Cardiac muscle cell (in vitro differentiated cells and primary cell): ENCODE measurements around the gene TMTC1. TPM values are rescaled to one million over a fixed set of nuclear protein-coding genes. Genes with fewer than 3 reads are reported as not detected.

ENCODE experiments used
- DNase-seq, 2 donors: peaks; one replicate each; pipeline versions ENCODE4 v3.0.0 to v3.0.0-alpha.2; 2010 to 2017; ENCODE audit warnings: low read depth in 1 of 2, low spot score in 1 of 2
- H3K27ac ChIP-seq: fragments of 200-600 bp; sonication (generic); 2 replicates; pipeline ENCODE4 v1.5.1; 2016
- H3K27me3 ChIP-seq: fragments of 200-600 bp; sonication (generic); 2 replicates; pipeline ENCODE4 v1.6.0; 2016; ENCODE audit warnings: control low read depth
- H3K36me3 ChIP-seq: fragments of 200-600 bp; sonication (generic); 2 replicates; pipeline ENCODE4 v1.5.1; 2016; ENCODE audit warnings: control low read depth
- H3K4me1 ChIP-seq: fragments of 200-600 bp; sonication (generic); 2 replicates; pipeline ENCODE4 v1.8.1; 2017; ENCODE audit warnings: low read depth, mild to moderate bottlenecking, mixed run types
- H3K4me3 ChIP-seq: fragments of 200-600 bp; sonication (generic); 2 replicates; pipeline ENCODE4 v1.5.1; 2016; ENCODE audit warnings: mild to moderate bottlenecking
- H3K9me3 ChIP-seq: fragments of 200-600 bp; sonication (generic); 2 replicates; pipeline ENCODE4 v1.5.1; 2017; ENCODE audit warnings: low read depth, mild to moderate bottlenecking, control low read depth
- polyA plus RNA-seq: library from polyadenylated mRNA; unstranded; fragments of >200 nt; fragmentation: Nextera tagmentation; extraction: Ambion mirVana; gene quantifications from 2 replicates; pipeline ENCODE4 v1.2.1, GENCODE V29; 2016
- total RNA-seq: library from RNA; depleted of rRNA; stranded (reverse); fragments of >200 nt; gene quantifications from 2 replicates; pipeline ENCODE4 v1.2.3, GENCODE V29; 2016
- TF ChIP-seq, protein P1 (sequence below): IDR thresholded peaks from 2 replicates; pipeline ENCODE4 v1.5.1; 2012; ENCODE audit warnings: low read depth, mild to moderate bottlenecking, low read length

TMTC1 gene
- total and polyA plus RNA-seq, 2 experiments from 2014 or later = 16.0 to 25.3 TPM

- Histone ChIP-seq H3K36me3 (no peaks in the 10 kb centered on the region), H3K4me1 (no peaks in the 10 kb centered on the region), H3K9me3 (no peaks in the 10 kb centered on the region), H3K27me3 (no peaks in the 10 kb centered on the region), H3K4me3 (no peak overlapping the region), H3K27ac (no peak overlapping the region)
- no peak for DNase-seq
- TF ChIP-seq, protein P1, sequence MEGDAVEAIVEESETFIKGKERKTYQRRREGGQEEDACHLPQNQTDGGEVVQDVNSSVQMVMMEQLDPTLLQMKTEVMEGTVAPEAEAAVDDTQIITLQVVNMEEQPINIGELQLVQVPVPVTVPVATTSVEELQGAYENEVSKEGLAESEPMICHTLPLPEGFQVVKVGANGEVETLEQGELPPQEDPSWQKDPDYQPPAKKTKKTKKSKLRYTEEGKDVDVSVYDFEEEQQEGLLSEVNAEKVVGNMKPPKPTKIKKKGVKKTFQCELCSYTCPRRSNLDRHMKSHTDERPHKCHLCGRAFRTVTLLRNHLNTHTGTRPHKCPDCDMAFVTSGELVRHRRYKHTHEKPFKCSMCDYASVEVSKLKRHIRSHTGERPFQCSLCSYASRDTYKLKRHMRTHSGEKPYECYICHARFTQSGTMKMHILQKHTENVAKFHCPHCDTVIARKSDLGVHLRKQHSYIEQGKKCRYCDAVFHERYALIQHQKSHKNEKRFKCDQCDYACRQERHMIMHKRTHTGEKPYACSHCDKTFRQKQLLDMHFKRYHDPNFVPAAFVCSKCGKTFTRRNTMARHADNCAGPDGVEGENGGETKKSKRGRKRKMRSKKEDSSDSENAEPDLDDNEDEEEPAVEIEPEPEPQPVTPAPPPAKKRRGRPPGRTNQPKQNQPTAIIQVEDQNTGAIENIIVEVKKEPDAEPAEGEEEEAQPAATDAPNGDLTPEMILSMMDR = no peak
Measured at GRCh38 chr12:29509503-29509902, 274.2 kb downstream of the TMTC1 start.

- no peaks in the 10 kb centered on the region for H3K9me3 ChIP-seq
- H3K36me3 ChIP-seq = no peaks in the 10 kb centered on the region
- H3K27me3 ChIP-seq = no peaks in the 10 kb centered on the region
- TF ChIP-seq, protein P1 = no peak
- H3K4me1 ChIP-seq = no peaks in the 10 kb centered on the region
- no peak overlapping the region for H3K4me3 ChIP-seq
- H3K27ac ChIP-seq = no peak overlapping the region
- DNase-seq = no peak
Measured at GRCh38 chr12:29508949-29509348, 274.8 kb downstream of the TMTC1 start.

GRCh38 chr12:29505122-29505521 is 278.6 kb downstream of the TMTC1 start:
- Histone ChIP-seq H3K27ac (no peak overlapping the region), H3K36me3 (no peaks in the 10 kb centered on the region), H3K4me1 (no peaks in the 10 kb centered on the region), H3K27me3 (no peaks in the 10 kb centered on the region), H3K9me3 (no peaks in the 10 kb centered on the region), H3K4me3 (no peak overlapping the region)
- TF ChIP-seq, protein P1 = no peak
- DNase-seq = peak in 1 of 2 donors; percentile 10

DNA sequence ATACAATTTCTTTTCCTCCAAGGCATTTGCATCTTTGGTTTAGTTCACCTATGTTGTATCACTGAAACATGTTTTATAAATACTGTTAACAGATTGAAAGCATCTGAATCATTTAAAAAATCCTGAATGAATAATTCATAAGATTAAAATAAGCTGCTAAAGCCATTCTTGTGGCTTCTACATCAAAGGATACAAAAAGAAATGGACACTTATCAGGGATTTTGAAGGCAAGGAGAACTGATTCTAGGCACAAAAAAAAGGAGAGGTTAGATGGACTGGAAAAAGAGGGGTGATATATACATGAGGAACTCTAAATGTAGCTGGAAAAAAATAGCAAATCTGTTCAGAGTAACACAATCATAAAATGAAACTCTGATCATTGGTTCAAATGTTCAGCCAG is 280.5 kb downstream of the TMTC1 start:
- Histone ChIP-seq H3K9me3 (no peaks in the 10 kb centered on the region), H3K4me3 (no peak overlapping the region), H3K27ac (no peak overlapping the region), H3K36me3 (no peaks in the 10 kb centered on the region), H3K27me3 (no peaks in the 10 kb centered on the region), H3K4me1 (no peaks in the 10 kb centered on the region)
- DNase-seq = no peak
- TF ChIP-seq, protein P1 = no peak

DNA sequence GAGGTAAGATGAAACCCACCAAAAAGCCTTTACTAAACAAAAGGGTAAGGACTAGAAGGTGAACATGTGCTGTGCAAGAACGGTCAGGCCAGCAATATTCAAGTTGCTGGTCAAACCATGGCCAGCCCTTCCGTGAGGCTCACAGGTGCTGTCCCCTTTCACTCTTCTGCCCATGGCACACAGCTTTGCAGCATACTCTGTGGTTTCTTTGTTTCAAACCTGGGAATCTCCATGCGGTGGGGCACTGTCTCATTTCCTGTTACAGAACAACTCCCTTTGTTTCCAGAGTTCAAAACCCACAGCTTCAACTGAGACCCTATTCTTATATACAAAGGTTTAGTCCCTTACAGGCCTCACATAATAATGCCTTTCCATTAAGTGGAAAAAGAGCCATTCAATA is 284.5 kb downstream of the TMTC1 start:
- no peaks in the 10 kb centered on the region for H3K36me3 ChIP-seq
- H3K9me3 ChIP-seq = no peaks in the 10 kb centered on the region
- TF ChIP-seq, protein P1 = no peak
- H3K4me3 ChIP-seq = no peak overlapping the region
- H3K4me1 ChIP-seq = no peaks in the 10 kb centered on the region
- no peaks in the 10 kb centered on the region for H3K27me3 ChIP-seq
- no peak for DNase-seq
- no peak overlapping the region for H3K27ac ChIP-seq

DNA sequence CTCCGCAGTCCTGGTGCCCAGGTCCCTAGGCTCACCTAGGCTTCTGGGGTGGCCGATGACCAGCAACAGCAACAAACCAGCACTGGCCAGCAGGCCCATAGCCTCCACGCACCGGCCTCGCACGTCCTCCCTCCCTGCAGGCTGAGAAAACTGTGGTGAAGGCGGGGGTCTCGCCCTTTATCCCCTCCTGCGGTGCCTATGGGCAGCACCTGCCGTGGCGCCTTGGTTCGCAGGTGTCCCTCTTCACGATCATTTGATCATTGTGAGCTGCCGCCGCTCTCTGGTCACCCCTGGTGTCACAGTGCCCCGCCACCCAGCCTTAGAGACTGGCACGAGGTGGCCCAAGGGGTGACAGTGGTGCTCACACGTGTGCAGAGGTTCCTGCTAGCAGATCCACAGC is 286.2 kb downstream of the TMTC1 start, which contains the start of gene OVCH1:
TSS of gene OVCH1 (minus strand) at position 99 of the 400 bp plus-strand sequence. CDS start at position 99, 0 bp downstream.
- H3K27ac ChIP-seq = no peak within 1 kb of the TSS
- H3K4me1 ChIP-seq = no peaks in the 10 kb centered on the region
- no peaks in the 10 kb centered on the region for H3K9me3 ChIP-seq
- DNase-seq = no peak
- TF ChIP-seq, protein P1 = no peak
- H3K27me3 ChIP-seq = no peaks in the 10 kb centered on the region
- H3K36me3 ChIP-seq = no peaks in the 10 kb centered on the region
- H3K4me3 ChIP-seq = no peak within 1 kb of the TSS
